Measurements from ENCODE around the gene POLDIP2. TPM values are rescaled to one million over a fixed set of nuclear protein-coding genes. Genes with fewer than 3 reads are reported as not detected.

The POLDIP2 gene
- polyA plus RNA-seq, 1 experiment: 141 TPM

DNA sequence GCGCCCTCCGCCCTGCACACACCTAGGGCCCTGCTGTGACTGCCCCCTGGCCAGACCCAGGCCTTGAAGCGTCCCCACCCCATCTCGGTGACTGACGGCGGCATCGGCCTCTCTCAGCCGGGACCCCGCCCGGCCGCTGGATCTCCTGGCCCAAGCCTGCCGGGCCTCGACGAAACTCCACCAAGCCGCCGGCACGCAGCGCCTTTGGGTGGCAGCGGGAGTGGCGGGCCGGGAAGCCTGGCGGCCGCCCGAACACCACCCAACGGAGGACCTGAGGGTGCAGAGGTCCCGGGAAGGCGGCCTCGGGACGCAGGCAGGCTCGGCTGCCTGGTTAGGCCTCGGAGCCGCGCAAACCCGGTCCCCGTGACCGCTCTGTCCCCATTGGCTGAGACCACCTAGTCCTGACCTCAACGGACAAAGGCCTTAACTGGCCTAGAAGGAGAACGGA lies 50.3 kb downstream of the POLDIP2 start:
- no peak overlapping the region for H3K4me3 ChIP-seq (ENCODE audit: low read depth, low read length)
- no peak for TF ChIP-seq CTCF (IDR thresholded peaks at IDR 0.05; ENCODE audit: insufficient read depth, low read depth, low read length)
- DNase-seq (ENCODE audit: low read depth): no peak
- peaks cover 6% of the 10 kb centered on the region for H3K27me3 ChIP-seq (ENCODE audit: control insufficient read depth, insufficient read depth, low read length)
- CTCF ChIA-PET: interaction anchor here (0.9 kb wide), 1 partner anchor 15 kb away, joined by 4 read pairs; no protein-coding TSS in a partner anchor
- H3K36me3 ChIP-seq (ENCODE audit: control insufficient read depth, insufficient read depth, low read length): no peaks in the 10 kb centered on the region
- POLR2A ChIA-PET: no interaction called here

DNA sequence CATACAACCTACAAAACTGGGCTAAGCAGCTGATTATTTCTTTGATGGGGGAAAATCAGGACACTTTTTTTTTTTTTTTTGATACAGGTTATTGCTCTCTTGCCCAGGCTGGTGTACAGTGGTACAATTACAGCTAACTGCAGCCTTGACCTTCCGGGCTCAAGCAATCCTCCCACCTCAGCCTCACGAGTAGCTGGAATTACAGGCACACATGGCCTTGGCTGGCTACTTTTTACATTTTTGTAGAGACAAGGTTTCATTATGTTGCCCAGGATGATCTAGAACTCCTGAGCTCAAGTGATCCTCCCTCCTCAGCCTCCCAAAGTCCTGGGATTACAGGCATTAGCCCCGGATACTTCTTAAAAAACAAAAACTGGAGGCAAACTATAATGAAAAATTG lies 58.9 kb downstream of the POLDIP2 start:
- Histone ChIP-seq H3K36me3 (ENCODE audit: control insufficient read depth, insufficient read depth, low read length) (no peaks in the 10 kb centered on the region), H3K27me3 (ENCODE audit: control insufficient read depth, insufficient read depth, low read length) (no peaks in the 10 kb centered on the region), H3K4me3 (ENCODE audit: low read depth, low read length) (no peak overlapping the region)
- DNase-seq (ENCODE audit: low read depth): no peak
- ChIA-PET CTCF (no interaction called here), POLR2A (no interaction called here)
- no peak for TF ChIP-seq CTCF (IDR thresholded peaks at IDR 0.05; ENCODE audit: insufficient read depth, low read depth, low read length)

Other genes with a start within 250 kb of the POLDIP2 start
- gene TMEM97, start 38.3 kb downstream of the POLDIP2 start, polyA plus RNA-seq (2011; rRNA removed): 12.5 and 17.5 TPM in 2 replicates
- gene IFT20, start 22.1 kb downstream of the POLDIP2 start, polyA plus RNA-seq (2011; rRNA removed): 39.1 and 53.2 TPM in 2 replicates
- gene TNFAIP1, start 21.8 kb downstream of the POLDIP2 start, polyA plus RNA-seq (2011; rRNA removed): 80.7 and 166 TPM in 2 replicates
- gene SEBOX, start 7.7 kb upstream of the POLDIP2 start, polyA plus RNA-seq (2011; rRNA removed): not detected in 2 replicates
- gene VTN, start 12.8 kb upstream of the POLDIP2 start, polyA plus RNA-seq (2011; rRNA removed): 1.9 and 4.2 TPM in 2 replicates
- gene SARM1, start 14.2 kb upstream of the POLDIP2 start, polyA plus RNA-seq (2011; rRNA removed): 8.7 and 13.4 TPM in 2 replicates
- gene SLC46A1, start 48.7 kb upstream of the POLDIP2 start, polyA plus RNA-seq (2011; rRNA removed): 5.2 and 5.9 TPM in 2 replicates
- gene SLC13A2, start 116.1 kb upstream of the POLDIP2 start, polyA plus RNA-seq (2011; rRNA removed): not detected in 2 replicates
- gene FOXN1, start 148.8 kb upstream of the POLDIP2 start, polyA plus RNA-seq (2011; rRNA removed): not detected in 2 replicates
- 82.8 and 150 TPM in 2 replicates for gene UNC119, start 195.1 kb upstream of the POLDIP2 start, polyA plus RNA-seq (2011; rRNA removed)
- gene PIGS, start 214.0 kb upstream of the POLDIP2 start, polyA plus RNA-seq (2011; rRNA removed): 33.4 and 99.5 TPM in 2 replicates
- gene ALDOC, start 219.4 kb upstream of the POLDIP2 start, polyA plus RNA-seq (2011; rRNA removed): 50.0 and 65.4 TPM in 2 replicates
- gene SPAG5, start 241.5 kb upstream of the POLDIP2 start, polyA plus RNA-seq (2011; rRNA removed): 36.1 and 41.3 TPM in 2 replicates